Neural progenitor cell (in vitro differentiated cells): ENCODE data around the gene TGM4. TPM values are rescaled to one million over a fixed set of nuclear protein-coding genes. Genes with fewer than 3 reads are reported as not detected.

Source experiments
- DNase-seq: peaks from one replicate; pipeline ENCODE4 v3.0.0-alpha.2; 2016; ENCODE audit warnings: low spot score
- H2AFZ ChIP-seq: fragments of 200-600 bp; sonication (generic); replicated peaks from 2 replicates; pipeline ENCODE4 v1.6.1; 2016; ENCODE audit warnings: antibody characterized with exemption
- H3F3A ChIP-seq: fragments of 200-600 bp; sonication (generic); 2 replicates; pipeline ENCODE4 v1.6.1; 2016; ENCODE audit warnings: antibody characterized with exemption, low read depth
- H3K27ac ChIP-seq: fragments of 200-600 bp; sonication (generic); 2 replicates; pipeline ENCODE4 v1.5.1; 2016; ENCODE audit warnings: mild to moderate bottlenecking
- H3K27me3 ChIP-seq: fragments of 200-600 bp; sonication (generic); 2 replicates; pipeline ENCODE4 v1.6.1; 2016; ENCODE audit warnings: mild to moderate bottlenecking, moderate library complexity
- H3K36me3 ChIP-seq: fragments of 200-600 bp; sonication (generic); 2 replicates; pipeline ENCODE4 v1.5.1; 2016
- H3K4me1 ChIP-seq: fragments of 200-600 bp; sonication (generic); 2 replicates; pipeline ENCODE4 v1.6.1; 2016; ENCODE audit warnings: mixed run types
- H3K4me2 ChIP-seq: fragments of 200-600 bp; sonication (generic); 2 replicates; pipeline ENCODE4 v1.6.1; 2016
- H3K4me3 ChIP-seq: fragments of 200-600 bp; sonication (generic); 2 replicates; pipeline ENCODE4 v1.5.1; 2016
- H3K79me2 ChIP-seq: fragments of 200-600 bp; sonication (generic); 2 replicates; pipeline ENCODE4 v1.6.1; 2016; ENCODE audit warnings: low read depth
- H3K9ac ChIP-seq: fragments of 200-600 bp; sonication (generic); 2 replicates; pipeline ENCODE4 v1.6.1; 2016
- H3K9me3 ChIP-seq: fragments of 200-600 bp; sonication (generic); 2 replicates; pipeline ENCODE4 v1.5.1; 2016; ENCODE audit warnings: low read depth
- H4K20me1 ChIP-seq: fragments of 200-600 bp; sonication (generic); 2 replicates; pipeline ENCODE4 v1.6.1; 2016; ENCODE audit warnings: low read depth
- H3K27ac Mint-ChIP-seq: 3 replicates; pipeline ENCODE4 v1.8.0; 2021; ENCODE audit warnings: mixed read lengths
- H3K27me3 Mint-ChIP-seq: 2 replicates; pipeline ENCODE4 v1.8.0; 2022; ENCODE audit warnings: low read depth, mild to moderate bottlenecking, inconsistent platforms, moderate library complexity, mixed read lengths; ENCODE audit not compliant: insufficient read depth
- H3K36me3 Mint-ChIP-seq: 3 replicates; pipeline ENCODE4 v1.8.0; 2021; ENCODE audit warnings: mixed read lengths
- H3K4me1 Mint-ChIP-seq: 3 replicates; pipeline ENCODE4 v1.8.0; 2021; ENCODE audit warnings: mixed read lengths
- H3K4me3 Mint-ChIP-seq: 3 replicates; pipeline ENCODE4 v1.8.0; 2021; ENCODE audit warnings: mild to moderate bottlenecking, moderate library complexity, mixed read lengths
- H3K9me3 Mint-ChIP-seq: 3 replicates; pipeline ENCODE4 v1.8.0; 2020; ENCODE audit warnings: mixed read lengths
- CTCF ChIP-seq: fragments of 200-600 bp; sonication (generic); IDR thresholded peaks from 2 replicates; pipeline ENCODE4 v1.5.1; 2017; ENCODE audit warnings: antibody characterized with exemption, mild to moderate bottlenecking
- EZH2 ChIP-seq: fragments of 200-600 bp; sonication (generic); IDR thresholded peaks from 2 replicates; pipeline ENCODE4 v1.6.1; 2017; ENCODE audit warnings: antibody characterized with exemption, mild to moderate bottlenecking, moderate library complexity
- EZH2phosphoT487 ChIP-seq: fragments of 200-600 bp; sonication (generic); IDR thresholded peaks from 2 replicates; pipeline ENCODE4 v1.6.1; 2017; ENCODE audit warnings: antibody characterized with exemption
- total RNA-seq: library from RNA; depleted of rRNA; stranded (reverse); fragments of >200 nt; gene quantifications from 2 replicates; pipeline ENCODE4 v1.2.3, GENCODE V29; 2015; ENCODE audit warnings: low replicate concordance

TGM4 gene
- total RNA-seq, 1 donor from 2014 or later = 0.04 TPM

- Mint-ChIP-seq H3K27me3 (peaks cover 7% of the 10 kb centered on the region), H3K4me3 (peak overlapping the region; percentile 92), H3K4me1 (peaks cover 10% of the 10 kb centered on the region), H3K27ac (peak overlapping the region; percentile 93), H3K36me3 (peaks cover 23% of the 10 kb centered on the region), H3K9me3 (no peaks in the 10 kb centered on the region)
- Histone ChIP-seq H3K4me3 (peak overlapping the region; percentile 65), H3K4me2 (peak overlapping the region; percentile 87), H3K9ac (no peak overlapping the region), H3K27me3 (no peaks in the 10 kb centered on the region), H3K27ac (no peak overlapping the region), H3K79me2 (peaks cover 9% of the 10 kb centered on the region), H3K36me3 (no peaks in the 10 kb centered on the region), H2AFZ (peak overlapping the region; percentile 27), H3F3A (peaks cover 21% of the 10 kb centered on the region), H3K4me1 (peaks cover 7% of the 10 kb centered on the region), H4K20me1 (no peaks in the 10 kb centered on the region), H3K9me3 (no peaks in the 10 kb centered on the region)
- DNase-seq = no peak
- no peak for TF ChIP-seq EZH2phosphoT487
These were observed 12.2 kb upstream of the TGM4 start for GRCh38 chr3:44862226-44862637.

- Mint-ChIP-seq H3K4me3 (no peak overlapping the region), H3K4me1 (peaks cover 10% of the 10 kb centered on the region), H3K36me3 (peaks cover 22% of the 10 kb centered on the region), H3K9me3 (no peaks in the 10 kb centered on the region), H3K27ac (no peak overlapping the region), H3K27me3 (peaks cover 7% of the 10 kb centered on the region)
- H2AFZ ChIP-seq = no peak overlapping the region
- no peak for DNase-seq
- TF ChIP-seq CTCF (no peak), EZH2 (no peak), EZH2phosphoT487 (no peak)
- peaks cover 7% of the 10 kb centered on the region for H3K4me1 ChIP-seq
- H3K9me3 ChIP-seq = no peaks in the 10 kb centered on the region
- H3F3A ChIP-seq = peaks cover 16% of the 10 kb centered on the region
- peaks cover 9% of the 10 kb centered on the region for H3K79me2 ChIP-seq
- no peaks in the 10 kb centered on the region for H3K36me3 ChIP-seq
- H3K27ac ChIP-seq = no peak overlapping the region
- H3K9ac ChIP-seq = no peak overlapping the region
- H4K20me1 ChIP-seq = no peaks in the 10 kb centered on the region
- no peak overlapping the region for H3K4me3 ChIP-seq
- H3K27me3 ChIP-seq = no peaks in the 10 kb centered on the region
- H3K4me2 ChIP-seq = no peak overlapping the region
These were observed 9.0 kb upstream of the TGM4 start for GRCh38 chr3:44865272-44866035.

- H3K4me1 Mint-ChIP-seq = peaks cover 5% of the 10 kb centered on the region
- no peak overlapping the region for H3K4me3 Mint-ChIP-seq
- peaks cover 4% of the 10 kb centered on the region for H3K27me3 Mint-ChIP-seq
- Histone ChIP-seq H4K20me1 (no peaks in the 10 kb centered on the region), H3K36me3 (no peaks in the 10 kb centered on the region), H2AFZ (no peak overlapping the region), H3K4me1 (peaks cover 4% of the 10 kb centered on the region), H3K27me3 (no peaks in the 10 kb centered on the region), H3K9ac (no peak overlapping the region), H3K4me3 (no peak overlapping the region), H3K4me2 (no peak overlapping the region), H3K9me3 (no peaks in the 10 kb centered on the region), H3K27ac (no peak overlapping the region), H3K79me2 (peaks cover 5% of the 10 kb centered on the region), H3F3A (peaks cover under 1% of the 10 kb centered on the region)
- no peak for DNase-seq
- no peak overlapping the region for H3K27ac Mint-ChIP-seq
- TF ChIP-seq CTCF (no peak), EZH2 (no peak), EZH2phosphoT487 (no peak)
- no peaks in the 10 kb centered on the region for H3K9me3 Mint-ChIP-seq
- H3K36me3 Mint-ChIP-seq = peaks cover 22% of the 10 kb centered on the region
These were observed 6.8 kb upstream of the TGM4 start for GRCh38 chr3:44867421-44868111.
